Adrenal gland (tissue), 5 donors: ENCODE data around the gene C2orf42.

Experiments used
- CTCF ChIP-seq, 6 experiments: fragments of 450-650 bp in 4 of 6; fragments of 200-600 bp in 2 of 6; sonication (generic) in 1 of 6; IDR thresholded peaks; 1 replicate in 5 of 6; 2 replicates in 1 of 6; pipeline versions ENCODE4 v1.5.1 to v1.8.0; 2016 to 2021; ENCODE audit warnings: antibody characterized with exemption in 6 of 6, mild to moderate bottlenecking in 2 of 6, moderate library complexity in 1 of 6
- POLR2A ChIP-seq, 2 donors: fragments of 450-650 bp; IDR thresholded peaks; one replicate each; pipeline ENCODE4 v1.6.1; 2017; ENCODE audit warnings: antibody characterized with exemption in 2 of 2, mild to moderate bottlenecking in 2 of 2, moderate library complexity in 1 of 2
- donor health status: DM: no; HTN: no; CAD: no.

- TF ChIP-seq CTCF (IDR thresholded peaks at IDR 0.05) (no peak), POLR2A (IDR thresholded peaks at IDR 0.05) (no peak)
These were observed 2.4 kb downstream of the C2orf42 start for GRCh38 chr2:70188460-70188859.
